OCI-M2 (cell line): ENCODE measurements around the gene TNF.
A peak's percentile ranks its signal among the peaks of the same experiment; 100 is the strongest.

Experiments
- DNase-seq: peaks from one replicate; lab custom pipeline; 2025; ENCODE audit not compliant: unreplicated experiment; lab: John Stamatoyannopoulos, UW

Gene TNF

GRCh38 chr6:31572041-31572911, 3.1 kb upstream of the TNF start, which contains the start of gene LTA:
Gene LTA, plus strand, starts transcription at chr6:31572289. Its CDS starts 454 bp downstream, at chr6:31572743.
- no peak for DNase-seq

- no peak for DNase-seq
Measured at GRCh38 chr6:31573239-31574105, 1.9 kb upstream of the TNF start.

GRCh38 chr6:31574106-31575061, 981 bp upstream of the TNF start:
- no peak for DNase-seq

GRCh38 chr6:31575952-31576685, 754 bp downstream of the TNF start:
- DNase-seq = no peak

DNA sequence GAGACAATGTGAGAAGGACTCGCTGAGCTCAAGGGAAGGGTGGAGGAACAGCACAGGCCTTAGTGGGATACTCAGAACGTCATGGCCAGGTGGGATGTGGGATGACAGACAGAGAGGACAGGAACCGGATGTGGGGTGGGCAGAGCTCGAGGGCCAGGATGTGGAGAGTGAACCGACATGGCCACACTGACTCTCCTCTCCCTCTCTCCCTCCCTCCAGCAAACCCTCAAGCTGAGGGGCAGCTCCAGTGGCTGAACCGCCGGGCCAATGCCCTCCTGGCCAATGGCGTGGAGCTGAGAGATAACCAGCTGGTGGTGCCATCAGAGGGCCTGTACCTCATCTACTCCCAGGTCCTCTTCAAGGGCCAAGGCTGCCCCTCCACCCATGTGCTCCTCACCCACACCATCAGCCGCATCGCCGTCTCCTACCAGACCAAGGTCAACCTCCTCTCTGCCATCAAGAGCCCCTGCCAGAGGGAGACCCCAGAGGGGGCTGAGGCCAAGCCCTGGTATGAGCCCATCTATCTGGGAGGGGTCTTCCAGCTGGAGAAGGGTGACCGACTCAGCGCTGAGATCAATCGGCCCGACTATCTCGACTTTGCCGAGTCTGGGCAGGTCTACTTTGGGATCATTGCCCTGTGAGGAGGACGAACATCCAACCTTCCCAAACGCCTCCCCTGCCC, 1.7 kb downstream of the TNF start:
- DNase-seq = no peak

DNA sequence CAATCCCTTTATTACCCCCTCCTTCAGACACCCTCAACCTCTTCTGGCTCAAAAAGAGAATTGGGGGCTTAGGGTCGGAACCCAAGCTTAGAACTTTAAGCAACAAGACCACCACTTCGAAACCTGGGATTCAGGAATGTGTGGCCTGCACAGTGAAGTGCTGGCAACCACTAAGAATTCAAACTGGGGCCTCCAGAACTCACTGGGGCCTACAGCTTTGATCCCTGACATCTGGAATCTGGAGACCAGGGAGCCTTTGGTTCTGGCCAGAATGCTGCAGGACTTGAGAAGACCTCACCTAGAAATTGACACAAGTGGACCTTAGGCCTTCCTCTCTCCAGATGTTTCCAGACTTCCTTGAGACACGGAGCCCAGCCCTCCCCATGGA, 2.2 kb downstream of the TNF start:
- DNase-seq = no peak

DNA sequence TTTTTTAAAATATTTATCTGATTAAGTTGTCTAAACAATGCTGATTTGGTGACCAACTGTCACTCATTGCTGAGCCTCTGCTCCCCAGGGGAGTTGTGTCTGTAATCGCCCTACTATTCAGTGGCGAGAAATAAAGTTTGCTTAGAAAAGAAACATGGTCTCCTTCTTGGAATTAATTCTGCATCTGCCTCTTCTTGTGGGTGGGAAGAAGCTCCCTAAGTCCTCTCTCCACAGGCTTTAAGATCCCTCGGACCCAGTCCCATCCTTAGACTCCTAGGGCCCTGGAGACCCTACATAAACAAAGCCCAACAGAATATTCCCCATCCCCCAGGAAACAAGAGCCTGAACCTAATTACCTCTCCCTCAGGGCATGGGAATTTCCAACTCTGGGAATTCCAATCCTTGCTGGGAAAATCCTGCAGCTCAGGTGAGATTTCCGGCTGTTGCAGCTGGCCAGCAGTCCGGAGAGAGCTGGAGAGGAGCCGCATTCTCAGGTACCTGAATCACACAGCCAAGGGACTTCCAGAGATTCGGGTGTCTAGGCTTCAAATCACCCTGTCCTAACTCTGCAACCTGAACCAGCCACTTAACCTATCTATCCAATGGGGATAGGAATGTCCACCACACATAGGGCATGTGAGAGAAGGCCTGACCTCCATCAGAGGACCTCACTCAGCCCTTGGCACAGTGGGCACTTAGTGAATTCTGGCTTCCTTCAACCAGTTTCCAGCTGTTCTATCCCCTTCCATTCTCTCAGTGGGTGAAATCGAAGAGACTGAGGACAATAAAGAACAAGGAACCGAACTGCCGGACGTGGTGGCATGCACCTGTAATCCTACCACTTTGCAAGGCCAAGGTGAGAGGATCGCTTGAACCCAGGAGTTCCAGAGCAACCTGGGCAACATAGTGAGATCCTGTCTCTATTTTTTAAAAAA, 3.1 kb downstream of the TNF start:
- DNase-seq = no peak

DNA sequence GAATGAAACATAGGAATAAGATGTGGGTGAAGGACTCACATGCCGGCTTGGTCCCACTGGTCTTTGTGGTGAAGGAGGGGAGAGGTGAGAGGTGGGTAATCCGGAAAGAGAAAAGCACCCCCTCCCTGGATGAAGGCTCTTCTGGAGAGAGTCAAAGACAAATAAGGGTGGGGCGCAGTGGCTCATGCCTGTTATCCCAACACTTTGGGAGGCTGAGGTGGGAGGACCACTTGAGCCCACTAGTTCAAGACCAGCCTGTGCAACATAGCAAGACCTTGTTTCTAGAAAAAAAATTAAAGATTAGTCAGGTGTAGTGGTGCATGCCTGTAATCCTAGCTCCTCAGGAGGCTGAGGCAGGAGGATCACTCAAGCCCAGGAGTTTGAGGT, 3.7 kb downstream of the TNF start:
- DNase-seq = no peak

DNA sequence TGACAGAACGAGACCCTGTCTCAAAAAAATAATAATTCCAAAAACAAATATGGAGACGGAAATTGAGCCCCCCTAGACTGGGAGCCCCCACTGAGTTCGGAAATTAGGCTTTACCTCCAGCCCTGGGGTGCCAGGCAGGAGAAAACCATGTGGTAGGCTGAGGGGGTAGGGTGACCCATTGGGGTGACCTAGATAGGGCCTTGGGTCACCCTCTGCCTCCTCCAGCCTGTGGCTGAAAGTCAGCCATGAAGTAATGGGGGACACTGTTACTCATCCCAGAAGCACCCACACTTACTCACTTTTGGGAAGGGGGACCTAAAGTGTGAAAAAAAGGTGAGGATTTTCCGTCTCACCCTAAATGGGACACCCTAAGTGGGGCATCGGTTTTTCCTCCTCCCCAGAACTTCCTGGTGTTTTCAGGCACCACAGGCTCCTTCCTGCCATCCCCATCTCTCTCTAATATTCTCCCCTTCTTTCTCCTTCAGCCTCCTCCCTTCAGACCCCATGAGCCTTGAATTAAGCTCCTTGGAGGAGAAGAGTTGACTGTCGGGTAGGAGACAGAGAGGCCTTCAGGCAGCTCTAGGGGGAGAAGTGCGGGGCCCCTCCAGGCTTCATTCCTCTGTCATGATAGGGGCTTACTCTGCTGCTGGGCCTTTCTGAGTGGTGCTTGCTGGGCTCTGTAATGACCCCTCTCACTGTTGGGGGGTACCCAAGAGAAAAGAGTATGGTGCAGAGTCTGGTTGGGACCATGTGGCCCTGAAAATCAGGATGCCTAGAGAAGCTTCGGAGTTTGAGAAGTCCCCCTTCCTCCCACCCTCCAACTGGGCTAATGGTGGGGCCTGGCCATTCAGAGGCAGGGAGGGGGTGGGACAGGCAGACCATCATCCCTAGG, 4.4 kb downstream of the TNF start:
- no peak for DNase-seq

GRCh38 chr6:31580438-31580740, 5.0 kb downstream of the TNF start:
- DNase-seq = no peak

- peak; percentile 75 for DNase-seq
Measured at GRCh38 chr6:31580807-31581433, 5.6 kb downstream of the TNF start.

DNA sequence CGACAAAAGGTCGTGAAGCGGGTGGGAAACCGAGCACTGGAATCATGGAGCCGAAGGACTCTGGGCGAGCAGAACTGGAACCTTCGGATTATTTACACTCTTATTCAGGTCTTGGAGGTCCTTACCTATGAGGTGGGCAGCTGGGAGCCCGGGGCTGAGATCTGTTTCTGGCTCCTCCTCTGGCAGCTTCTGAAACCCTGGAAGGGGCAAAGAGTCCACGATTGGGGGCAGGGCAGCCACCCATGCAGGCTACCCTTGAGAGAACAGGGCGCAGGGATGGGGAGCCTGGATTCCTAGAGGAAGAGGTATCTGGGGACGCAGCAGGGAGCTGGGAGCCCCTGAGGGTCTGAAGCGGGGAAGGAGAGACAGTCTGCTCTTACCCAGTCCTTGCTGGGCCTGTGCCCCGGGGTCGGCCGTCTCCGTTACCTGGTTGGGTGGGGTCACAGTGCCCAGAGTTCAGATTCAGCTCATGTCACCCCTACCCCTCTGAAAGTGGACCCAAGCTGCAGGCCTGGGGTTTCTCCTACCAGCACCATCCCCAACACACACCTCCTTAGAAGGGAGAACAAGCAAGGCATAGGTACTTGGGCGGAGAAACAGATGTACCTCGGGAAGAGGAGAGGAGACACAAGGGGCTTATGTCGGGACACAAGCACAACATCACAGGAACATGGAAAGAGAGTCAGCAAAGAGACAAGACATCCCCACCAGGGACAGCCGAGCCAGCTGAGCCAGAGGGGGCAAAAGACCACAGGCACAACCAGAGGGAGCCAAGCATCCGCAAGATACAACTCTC, 6.3 kb downstream of the TNF start:
- no peak for DNase-seq

GRCh38 chr6:31582230-31582643, 6.9 kb downstream of the TNF start, which contains the start of gene LTB:
Gene LTB, minus strand, starts transcription at chr6:31582424. Its CDS starts 7 bp downstream, at chr6:31582417.
- DNase-seq = no peak

GRCh38 chr6:31585491-31585890, 10.1 kb downstream of the TNF start:
- no peak for DNase-seq

DNA sequence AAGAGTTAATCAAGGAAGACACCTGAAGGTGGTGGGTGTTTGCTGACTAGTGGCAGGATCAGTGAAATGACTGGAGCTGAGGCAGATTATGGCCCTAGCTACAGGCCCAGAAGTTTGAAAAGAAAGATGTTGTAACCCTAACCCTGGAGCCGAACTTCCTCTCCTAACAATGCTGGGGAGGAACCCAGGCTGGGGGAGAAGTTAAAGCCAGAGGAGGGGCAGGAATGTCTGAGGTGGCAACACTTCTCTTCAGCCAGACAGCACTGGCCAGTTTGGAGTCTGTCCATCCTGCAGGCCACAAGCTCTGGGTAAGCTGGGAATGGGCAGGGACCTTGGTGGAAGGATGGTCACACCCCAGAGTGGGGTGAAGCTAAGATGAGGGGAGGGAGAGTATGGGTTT, 10.6 kb downstream of the TNF start, which contains the start of gene LST1:
Gene LST1, plus strand, starts transcription at position 270 of the 400 bp plus-strand sequence. CDS start 1,023 bp downstream, outside the sequence.
- no peak for DNase-seq

DNA sequence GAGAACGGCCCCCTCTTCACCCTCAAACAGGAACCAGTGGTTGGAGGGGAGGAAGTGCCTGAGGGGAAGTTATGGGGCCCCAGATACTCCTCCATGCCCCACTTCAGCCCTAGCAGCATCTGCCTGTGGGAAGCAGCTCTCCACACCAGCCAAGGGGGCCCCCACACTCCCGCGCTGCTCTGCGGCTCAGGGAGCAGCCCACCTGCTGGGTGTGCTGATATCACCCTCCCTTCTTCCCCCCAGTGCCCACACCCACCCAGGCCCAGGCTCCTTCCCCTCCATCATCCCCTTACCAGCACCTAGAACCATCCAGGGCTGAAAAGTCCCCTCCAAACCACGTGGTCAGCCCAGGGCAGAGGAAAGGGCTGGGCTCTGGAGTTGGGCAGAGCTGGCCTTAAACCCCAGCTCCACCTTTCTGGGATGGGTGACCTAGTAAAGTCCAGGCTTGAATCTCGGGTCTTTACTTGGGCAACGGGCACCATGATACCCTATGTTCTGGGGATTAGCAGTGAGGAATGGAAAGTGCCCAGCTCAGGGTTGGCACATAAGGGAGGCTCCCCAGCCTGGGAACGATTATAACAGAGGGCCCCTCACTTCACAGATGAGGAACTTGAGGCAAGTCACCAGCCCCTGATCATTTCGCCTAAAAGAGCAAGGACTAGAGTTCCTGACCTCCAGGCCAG, 11.4 kb downstream of the TNF start:
- no peak for DNase-seq
